Myocyte (in vitro differentiated cells): Measurements from ENCODE around the gene PHYHD1. TPM values are rescaled to one million over a fixed set of nuclear protein-coding genes. Genes with fewer than 3 reads are reported as not detected.
"Not testable (repeated sequence)": the region's sequence is repeated elsewhere in the genome, so short reads cannot be mapped to it uniquely, and the experiment has no call there.

ENCODE experiments used
- DNase-seq: peaks from one replicate; pipeline ENCODE4 v3.0.0-alpha.2; 2012; ENCODE audit warnings: low read depth
- total RNA-seq: library from RNA; depleted of rRNA; stranded (reverse); fragments of >200 nt; gene quantifications from 2 replicates; pipeline ENCODE4 v1.2.3, GENCODE V29; 2014

PHYHD1 gene
- total RNA-seq, 1 donor from 2014 or later, result 12.3 TPM

GRCh38 chr9:128921881-128922763 is 1.3 kb downstream of the PHYHD1 start:
- peak; percentile 71 for DNase-seq

DNA sequence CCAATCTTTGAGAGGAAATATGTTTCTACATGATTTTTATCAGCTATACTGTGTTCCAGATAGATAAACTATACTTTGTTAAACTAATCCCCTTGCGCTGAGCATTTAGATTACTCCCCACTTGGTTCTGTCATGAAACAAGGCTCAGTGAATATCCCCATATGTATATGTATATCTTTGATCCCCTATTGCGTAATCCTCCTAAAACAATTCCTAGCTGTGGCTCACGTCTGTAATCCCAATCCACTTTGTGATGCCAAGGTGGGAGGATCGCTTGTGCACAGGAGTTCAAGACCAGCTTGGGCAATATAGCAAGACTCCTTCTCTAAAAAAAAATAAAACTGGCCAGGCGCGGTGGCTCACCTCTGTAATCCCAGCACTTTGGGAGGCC is 2.7 kb downstream of the PHYHD1 start:
- no peak for DNase-seq

GRCh38 chr9:128927731-128928411 is 7.1 kb downstream of the PHYHD1 start:
- no peak for DNase-seq

DNA sequence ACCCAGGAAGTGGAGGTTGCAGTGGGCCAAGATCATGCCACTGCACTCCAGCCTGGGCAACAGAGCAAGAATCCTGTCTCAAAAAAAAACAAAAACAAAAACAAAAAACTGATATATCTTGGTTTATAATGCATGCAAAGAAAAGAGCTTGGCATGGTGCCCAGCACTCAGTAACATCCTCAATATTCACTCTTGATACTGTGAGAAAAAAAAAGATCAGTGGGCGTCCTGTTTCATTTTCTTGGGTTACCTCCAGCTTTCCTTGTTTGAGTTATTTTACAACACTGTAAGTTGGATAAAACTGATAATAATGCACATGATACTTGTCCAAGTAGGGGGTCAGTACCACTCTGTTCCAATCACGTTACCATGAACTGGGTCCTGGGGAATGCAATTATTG is 7.8 kb downstream of the PHYHD1 start:
- DNase-seq, result no peak

DNA sequence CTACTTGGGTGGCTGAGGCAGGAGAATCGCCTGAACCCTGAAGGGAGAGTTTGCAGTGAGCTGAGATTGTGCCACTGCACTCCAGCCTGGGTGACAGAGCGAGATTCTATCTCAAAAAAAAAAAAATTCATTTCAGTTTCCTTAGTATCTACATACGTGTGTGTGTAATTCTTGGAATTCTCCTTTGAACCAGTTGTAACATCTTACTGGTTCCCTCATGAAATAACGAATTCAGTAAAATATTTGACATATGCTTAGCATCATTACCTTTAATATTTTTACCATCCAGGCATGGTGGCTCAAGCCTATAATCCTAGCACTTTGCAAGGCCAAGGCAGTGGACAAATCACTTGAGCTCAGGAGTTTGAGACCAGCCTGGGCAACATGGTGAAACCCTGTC is 8.8 kb downstream of the PHYHD1 start:
- no peak for DNase-seq

- no peak for DNase-seq
Observed at GRCh38 chr9:128933731-128934130, 12.9 kb downstream of the PHYHD1 start.

DNA sequence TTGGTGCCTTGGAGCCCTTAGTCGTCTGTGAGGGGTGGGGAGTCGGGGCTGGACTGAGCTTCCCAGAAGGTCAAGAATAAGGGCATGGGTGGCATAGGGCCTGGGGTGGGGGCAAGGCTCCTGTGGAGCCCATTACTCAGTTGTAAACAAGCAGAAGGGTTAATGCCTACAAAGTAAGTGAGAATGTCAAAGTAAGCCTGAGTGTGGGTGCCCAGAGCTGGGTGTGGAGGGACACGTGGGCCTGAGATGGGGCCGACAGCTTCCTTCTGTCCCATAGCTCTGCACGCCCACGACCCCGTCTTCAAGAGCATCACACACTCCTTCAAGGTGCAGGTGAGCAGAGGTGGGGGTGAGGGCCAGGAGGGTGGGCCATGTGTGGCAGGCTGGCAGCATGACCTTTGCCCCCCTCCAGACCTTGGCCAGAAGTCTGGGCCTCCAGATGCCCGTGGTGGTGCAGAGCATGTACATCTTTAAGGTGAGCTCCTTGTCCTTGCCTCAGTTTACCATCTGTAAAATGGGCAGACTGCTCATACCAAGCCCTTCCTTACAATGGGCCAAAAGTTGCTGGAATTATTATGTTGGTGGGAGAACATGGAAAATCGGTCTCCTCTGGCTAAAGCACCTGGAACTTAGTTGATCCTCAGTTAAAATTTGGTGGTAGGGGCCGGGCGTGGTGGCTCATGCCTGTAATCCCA is 15.5 kb downstream of the PHYHD1 start:
- DNase-seq, result no peak

DNA sequence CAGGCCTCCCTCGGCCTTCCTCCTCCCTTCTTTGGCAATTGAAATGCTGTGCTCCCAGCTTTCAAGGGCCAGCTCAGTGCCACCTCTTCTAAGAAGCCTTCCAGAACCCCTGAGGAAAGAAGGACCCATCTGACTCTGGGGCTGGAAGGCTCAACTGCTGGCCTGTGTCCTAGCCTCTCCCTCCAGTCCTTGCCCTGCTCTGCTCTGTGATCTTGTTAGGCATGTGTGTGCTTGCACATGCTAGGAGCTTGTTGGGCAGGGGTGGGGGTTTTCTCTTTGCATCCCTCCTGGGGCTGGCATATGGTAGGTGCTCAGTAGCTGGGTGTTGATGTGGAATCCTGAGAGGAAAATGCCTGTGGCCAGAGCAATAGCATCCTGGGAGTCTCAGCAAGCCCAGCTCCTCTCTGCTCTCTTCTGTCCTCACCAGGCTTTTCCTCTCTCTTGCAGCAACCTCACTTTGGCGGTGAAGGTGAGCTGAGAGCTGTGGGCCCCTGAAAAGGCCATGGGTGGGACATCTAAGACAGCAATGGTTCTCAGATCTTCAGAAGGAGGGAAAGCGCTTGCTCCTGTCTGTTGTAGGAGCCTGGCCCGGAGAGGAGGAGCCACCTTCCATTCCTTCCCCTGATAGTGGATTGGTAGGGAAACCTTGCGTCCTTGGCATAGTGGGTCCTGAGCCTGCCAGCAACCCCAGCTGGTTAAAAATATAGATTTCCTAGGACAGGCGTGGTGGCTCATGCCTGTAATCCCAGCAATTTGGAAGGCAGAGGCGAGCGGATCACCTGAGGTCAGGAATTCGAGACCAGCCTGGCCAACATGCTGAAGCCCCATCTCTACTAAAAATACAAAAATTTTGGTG is 16.8 kb downstream of the PHYHD1 start:
- no peak for DNase-seq

DNA sequence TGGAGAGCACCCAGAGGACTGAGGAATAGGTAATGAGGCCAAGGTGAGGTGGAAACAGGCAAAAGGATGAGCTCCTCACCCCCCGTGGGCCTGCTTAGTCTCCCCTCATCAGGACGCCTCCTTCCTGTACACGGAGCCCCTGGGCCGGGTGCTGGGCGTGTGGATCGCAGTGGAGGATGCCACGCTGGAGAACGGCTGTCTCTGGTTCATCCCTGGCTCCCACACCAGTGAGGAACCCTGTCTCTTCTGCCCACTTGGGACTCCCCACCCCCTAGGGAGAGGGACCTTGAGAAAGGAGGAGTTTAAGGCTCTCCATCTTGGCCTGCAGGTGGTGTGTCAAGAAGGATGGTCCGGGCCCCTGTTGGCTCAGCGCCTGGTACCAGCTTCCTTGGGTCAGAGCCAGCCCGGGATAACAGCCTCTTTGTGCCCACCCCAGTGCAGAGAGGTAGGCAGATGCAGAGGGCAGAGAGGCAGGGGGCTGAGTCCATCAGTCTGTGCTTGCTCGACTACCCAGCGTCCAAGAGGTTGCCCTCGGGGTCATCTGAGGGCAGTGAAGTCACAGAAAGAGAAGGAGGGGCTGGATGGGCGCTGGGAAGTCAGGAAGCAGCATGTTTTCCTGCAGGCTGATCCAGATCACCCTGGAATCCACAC is 19.6 kb downstream of the PHYHD1 start:
- DNase-seq, result no peak

DNA sequence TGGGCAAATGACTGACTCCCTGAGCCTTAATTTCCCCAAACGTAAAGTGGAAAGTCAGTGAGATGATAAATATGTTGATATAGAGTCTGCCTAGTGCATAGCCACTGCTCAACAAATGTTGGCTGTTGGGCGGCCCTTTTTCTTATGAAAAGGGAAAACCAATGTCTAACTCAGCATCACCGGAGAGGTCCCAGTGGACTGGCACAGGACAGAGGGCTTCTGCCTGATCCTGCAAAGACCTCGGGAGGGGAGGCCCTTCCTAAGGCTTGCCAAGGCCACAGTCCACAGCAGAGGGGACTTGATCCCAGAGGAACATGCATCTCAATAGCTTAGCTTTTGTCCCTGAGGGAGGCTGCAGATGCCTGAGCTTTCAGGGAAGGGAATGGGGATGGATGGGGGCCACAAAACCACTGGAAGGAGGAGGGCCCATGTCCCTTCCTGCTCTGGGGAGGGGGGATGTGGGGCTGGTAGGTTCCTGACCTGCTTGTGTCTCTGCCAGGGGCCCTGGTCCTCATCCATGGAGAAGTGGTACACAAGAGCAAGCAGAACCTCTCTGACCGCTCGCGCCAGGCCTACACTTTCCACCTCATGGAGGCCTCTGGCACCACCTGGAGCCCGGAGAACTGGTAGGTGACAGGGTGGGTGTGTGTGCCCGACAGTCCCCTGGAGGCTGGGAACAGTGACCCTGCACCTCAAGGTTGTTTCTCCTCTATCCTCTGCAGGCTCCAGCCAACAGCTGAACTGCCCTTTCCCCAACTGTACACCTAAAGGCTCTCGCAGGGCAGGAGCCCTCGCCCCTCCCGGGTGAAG is 20.4 kb downstream of the PHYHD1 start:
- DNase-seq, result no peak

GRCh38 chr9:128943832-128944620 is 23.2 kb downstream of the PHYHD1 start:
- no peak for DNase-seq

- DNase-seq, result not testable (repeated sequence)
Observed at GRCh38 chr9:128944966-128945365, 24.2 kb downstream of the PHYHD1 start.

DNA sequence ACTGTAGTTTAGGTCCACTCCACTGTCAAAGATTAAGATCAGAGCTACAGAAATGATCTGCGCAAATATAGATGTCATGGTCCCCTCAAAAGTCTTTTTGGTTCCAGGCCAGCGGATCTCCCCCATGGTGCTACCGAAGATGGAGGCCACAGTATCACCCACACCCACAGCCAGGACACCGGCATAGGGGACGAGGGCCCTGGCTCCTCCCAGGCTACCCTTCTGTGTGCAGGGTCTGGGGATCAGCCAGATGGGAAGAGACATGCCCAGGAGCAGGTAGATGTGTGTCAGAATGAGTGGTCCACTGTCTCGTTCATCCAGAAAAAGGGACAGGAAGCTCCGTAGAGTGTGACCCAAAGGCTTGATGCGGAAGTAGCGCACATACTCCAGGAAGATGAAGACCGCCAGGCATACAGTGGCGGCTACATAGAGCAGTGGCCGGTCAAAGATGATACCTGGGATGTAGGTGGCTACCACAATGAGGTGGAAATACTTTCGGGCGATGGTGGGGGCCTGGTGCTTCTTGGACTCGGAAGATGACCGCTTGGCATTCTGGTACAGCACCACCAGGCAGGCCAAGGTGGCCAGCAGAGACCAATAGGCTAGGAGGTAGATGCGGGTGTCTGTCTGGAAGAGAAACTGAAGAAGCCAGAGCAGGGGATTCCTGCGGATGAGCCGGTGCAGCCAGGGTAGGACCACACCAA is 25.2 kb downstream of the PHYHD1 start:
- DNase-seq, result no peak

- no peak for DNase-seq
Observed at GRCh38 chr9:128946571-128947276, 25.9 kb downstream of the PHYHD1 start.

DNA sequence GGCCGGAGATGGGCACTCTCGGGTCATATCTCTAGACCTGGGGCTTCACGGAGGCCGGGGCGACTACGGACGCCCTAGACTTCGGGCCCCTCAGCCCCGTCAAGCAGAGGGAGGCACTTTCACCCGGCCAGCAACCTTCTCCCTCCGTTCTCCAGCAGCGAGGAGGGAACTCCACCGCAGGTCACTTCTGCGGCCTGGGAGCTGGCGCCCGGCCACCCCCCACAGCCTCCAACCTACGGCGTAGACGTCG is 26.4 kb downstream of the PHYHD1 start:
- DNase-seq, result no peak

GRCh38 chr9:128947527-128948301 is 26.9 kb downstream of the PHYHD1 start, which contains the start of the genes DOLK and NUP188:
DOLK (minus strand) TSS chr9:128947603; CDS start chr9:128947303, 300 bp downstream.
NUP188 (plus strand) TSS chr9:128947699; CDS start chr9:128947720, 21 bp downstream.
- DNase-seq, result peak; percentile 95

GRCh38 chr9:128961403-128961802 is 40.6 kb downstream of the PHYHD1 start:
- DNase-seq, result not testable (repeated sequence)
